Measurements from ENCODE around the gene TRABD2B. TPM values are rescaled to one million over a fixed set of nuclear protein-coding genes. Genes with fewer than 3 reads are reported as not detected.

The TRABD2B gene
- total RNA-seq, 1 donor from 2014 or later, result 6.7 TPM

- DNase-seq (ENCODE audit: extremely low spot score, unreplicated experiment), result no peak
- Mint-ChIP-seq H3K4me3 (no peak overlapping the region), H3K27ac (no peak overlapping the region), H3K9me3 (peaks cover 5% of the 10 kb centered on the region), H3K4me1 (ENCODE audit: unreplicated experiment) (peaks cover 23% of the 10 kb centered on the region), H3K27me3 (peaks cover 27% of the 10 kb centered on the region), H3K36me3 (peaks cover 5% of the 10 kb centered on the region)
- no peak for TF ChIP-seq CTCF (conservative IDR thresholded peaks at IDR 0.05)
These were observed 49.7 kb downstream of the TRABD2B start for GRCh38 chr1:47947531-47947930.

DNA sequence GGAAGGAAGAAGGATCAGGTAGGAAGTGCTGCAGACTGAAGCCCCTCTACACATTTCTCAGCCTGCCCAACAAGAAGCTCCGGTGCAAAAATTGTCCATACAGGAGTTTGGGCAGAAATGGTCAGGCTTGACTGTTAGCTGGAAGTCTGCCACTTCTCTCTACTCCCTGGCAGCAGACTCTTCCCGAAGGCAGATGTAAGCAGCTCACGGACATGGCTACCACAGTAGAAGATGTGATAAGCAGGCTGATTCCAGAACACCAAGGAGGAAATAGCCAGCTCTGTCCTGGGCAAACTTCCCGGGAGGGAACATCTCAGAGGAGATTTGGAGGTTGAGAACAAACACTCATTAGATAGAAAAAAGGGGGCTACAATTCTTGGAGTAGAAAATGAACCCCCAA lies 52.6 kb downstream of the TRABD2B start:
- Mint-ChIP-seq H3K27ac (no peak overlapping the region), H3K9me3 (peaks cover 5% of the 10 kb centered on the region), H3K27me3 (peaks cover 25% of the 10 kb centered on the region), H3K4me1 (ENCODE audit: unreplicated experiment) (peaks cover 19% of the 10 kb centered on the region), H3K36me3 (peaks cover 5% of the 10 kb centered on the region), H3K4me3 (no peak overlapping the region)
- DNase-seq (ENCODE audit: extremely low spot score, unreplicated experiment), result no peak
- TF ChIP-seq CTCF (conservative IDR thresholded peaks at IDR 0.05), result no peak

- no peak for TF ChIP-seq CTCF (conservative IDR thresholded peaks at IDR 0.05)
- Mint-ChIP-seq H3K4me3 (no peak overlapping the region), H3K36me3 (peaks cover 5% of the 10 kb centered on the region), H3K27me3 (peaks cover 26% of the 10 kb centered on the region), H3K27ac (no peak overlapping the region), H3K4me1 (ENCODE audit: unreplicated experiment) (peaks cover 9% of the 10 kb centered on the region), H3K9me3 (peaks cover 5% of the 10 kb centered on the region)
- DNase-seq (ENCODE audit: extremely low spot score, unreplicated experiment), result no peak
These were observed 55.0 kb downstream of the TRABD2B start for GRCh38 chr1:47942240-47942629.

DNA sequence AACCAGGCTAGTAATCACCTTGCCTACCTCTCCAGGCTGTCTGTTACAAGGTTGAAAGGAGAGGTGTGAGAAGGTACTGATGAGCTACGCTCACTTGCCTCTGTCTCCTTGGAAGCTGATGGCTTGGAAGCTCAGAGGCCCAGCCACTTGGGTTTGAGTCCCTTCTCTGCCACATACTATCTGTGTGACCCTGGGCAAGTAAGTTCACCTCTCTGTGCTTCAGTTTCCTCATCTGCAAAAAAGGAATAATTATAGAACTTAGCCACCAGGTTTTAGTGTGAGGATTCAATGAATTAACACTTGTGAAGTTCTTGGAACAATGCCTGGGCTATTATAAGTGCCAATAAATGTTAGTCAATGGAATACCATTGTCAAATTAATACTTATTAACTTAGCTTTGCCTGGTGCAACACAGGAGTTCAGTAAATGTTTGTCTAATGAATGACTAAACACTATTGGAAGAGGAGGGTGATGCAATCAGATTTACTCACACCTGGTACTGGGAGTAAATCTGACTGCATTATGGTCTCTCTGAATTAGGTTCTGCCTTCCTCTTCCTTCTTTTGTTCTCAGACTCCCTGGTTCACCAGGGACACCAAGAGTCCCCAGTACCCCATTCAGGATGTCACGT lies 55.5 kb downstream of the TRABD2B start:
- peaks cover 5% of the 10 kb centered on the region for H3K9me3 Mint-ChIP-seq
- peaks cover 9% of the 10 kb centered on the region for H3K4me1 Mint-ChIP-seq (ENCODE audit: unreplicated experiment)
- no peak for DNase-seq (ENCODE audit: extremely low spot score, unreplicated experiment)
- H3K27ac Mint-ChIP-seq, result no peak overlapping the region
- TF ChIP-seq CTCF (conservative IDR thresholded peaks at IDR 0.05), result no peak
- peaks cover 5% of the 10 kb centered on the region for H3K36me3 Mint-ChIP-seq
- H3K27me3 Mint-ChIP-seq, result peaks cover 26% of the 10 kb centered on the region
- H3K4me3 Mint-ChIP-seq, result no peak overlapping the region

DNA sequence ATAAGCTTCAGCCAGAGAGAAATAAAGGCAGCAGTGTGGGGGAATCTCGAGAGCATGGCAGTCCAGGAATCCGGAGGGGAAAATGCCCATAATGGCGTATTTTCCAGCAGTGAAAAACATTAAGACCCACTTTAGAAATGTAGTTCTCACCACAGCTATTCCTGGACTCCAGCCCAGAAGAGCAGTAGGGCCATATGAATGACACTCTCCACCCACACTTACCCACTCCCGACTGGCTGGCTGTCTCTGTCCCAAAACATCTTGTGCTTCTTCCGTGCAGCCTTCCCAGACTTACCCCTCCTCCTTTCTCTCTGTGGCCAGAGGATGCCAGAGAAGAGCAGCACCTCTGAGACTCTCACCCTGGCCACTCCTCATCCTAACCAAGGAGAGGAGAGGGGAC lies 56.4 kb downstream of the TRABD2B start:
- Mint-ChIP-seq H3K9me3 (peaks cover 5% of the 10 kb centered on the region), H3K4me1 (ENCODE audit: unreplicated experiment) (peaks cover 9% of the 10 kb centered on the region), H3K27ac (no peak overlapping the region), H3K27me3 (peaks cover 26% of the 10 kb centered on the region), H3K36me3 (peaks cover 5% of the 10 kb centered on the region), H3K4me3 (no peak overlapping the region)
- TF ChIP-seq CTCF (conservative IDR thresholded peaks at IDR 0.05), result no peak
- no peak for DNase-seq (ENCODE audit: extremely low spot score, unreplicated experiment)

GRCh38 chr1:47940326-47940725 lies 56.9 kb downstream of the TRABD2B start:
- no peak for DNase-seq (ENCODE audit: extremely low spot score, unreplicated experiment)
- Mint-ChIP-seq H3K27ac (no peak overlapping the region), H3K9me3 (peaks cover 5% of the 10 kb centered on the region), H3K27me3 (peaks cover 26% of the 10 kb centered on the region), H3K4me1 (ENCODE audit: unreplicated experiment) (peaks cover 9% of the 10 kb centered on the region), H3K4me3 (no peak overlapping the region), H3K36me3 (peaks cover 5% of the 10 kb centered on the region)
- no peak for TF ChIP-seq CTCF (conservative IDR thresholded peaks at IDR 0.05)

Measured in type B pancreatic cell (in vitro differentiated cells).